Measurements from ENCODE around the gene ZNF790. TPM values are rescaled to one million over a fixed set of nuclear protein-coding genes. Genes with fewer than 3 reads are reported as not detected.
A peak's percentile ranks its signal among the peaks of the same experiment; 100 is the strongest.

The ZNF790 gene
- total RNA-seq, 1 donor from 2014 or later, result 11.5 TPM

DNA sequence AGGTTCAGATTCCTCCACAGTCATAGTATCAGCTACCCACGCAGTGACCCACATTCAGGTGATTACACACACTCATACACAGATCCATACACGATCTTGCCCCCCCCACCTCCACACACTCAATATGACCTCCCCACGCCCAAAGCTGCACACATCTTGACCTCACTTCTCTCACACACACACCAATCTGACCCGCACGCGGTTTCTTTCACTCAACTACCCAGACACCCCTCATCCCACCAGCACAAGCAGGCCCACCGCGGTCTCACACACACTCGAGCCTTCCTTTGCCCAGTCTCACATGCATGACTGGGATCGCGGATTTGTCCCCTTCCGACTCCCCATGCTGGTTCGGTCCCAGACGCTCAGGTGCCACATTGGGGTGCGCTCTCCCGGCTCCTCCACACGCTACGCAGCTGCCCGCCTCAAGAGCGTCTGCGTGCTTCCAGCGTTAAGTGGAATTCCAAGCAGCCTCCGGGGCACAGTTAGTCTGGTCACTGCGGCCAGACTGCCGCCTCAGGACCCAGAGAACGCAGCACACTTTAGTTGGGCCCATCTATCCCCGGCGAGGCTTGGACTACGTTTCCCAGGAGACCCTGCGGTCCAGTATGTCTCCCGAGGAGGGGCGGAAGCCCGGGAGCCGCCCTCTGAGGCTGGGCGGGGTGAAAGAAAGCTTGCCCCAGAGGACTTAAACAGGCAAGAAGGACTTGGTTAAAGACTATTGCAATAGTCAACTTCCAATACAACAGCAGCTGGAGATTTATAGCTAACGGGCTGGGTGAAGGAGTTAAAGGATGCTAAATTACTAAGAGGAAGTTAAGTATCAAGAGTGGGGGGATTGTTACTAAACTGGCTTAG, 11.7 kb upstream of the ZNF790 start:
- no peak overlapping the region for H3K27ac Mint-ChIP-seq
- peaks cover 2% of the 10 kb centered on the region for H3K9me3 Mint-ChIP-seq
- H3K27me3 Mint-ChIP-seq, result no peaks in the 10 kb centered on the region
- H3K36me3 Mint-ChIP-seq (ENCODE audit: low read depth), result peaks cover 41% of the 10 kb centered on the region
- ATAC-seq (ENCODE audit: low read depth) (peak; percentile 89), DNase-seq (peak; percentile 79)
- TF ChIP-seq CTCF (IDR thresholded peaks at IDR 0.05), result no peak
- no peak overlapping the region for H3K4me3 Mint-ChIP-seq
- POLR2A ChIA-PET, result interaction anchor here (0.6 to 2.8 kb wide), 31 partner anchors 9 to 1076 kb away, joined by 3 to 75 read pairs (median 5); partner anchors contain the start of genes CAPNS1, ZFP14, ZNF146 and ZNF260
- CTCF ChIA-PET, result interaction anchor here (0.9 to 1.3 kb wide), 3 partner anchors 11 to 77 kb away, joined by 3 to 4 read pairs (median 4); partner anchors contain the start of genes ZNF790 and ZNF850
- intact Hi-C loops (cut with micrococcal nuclease), result loop anchor here (1.0 to 5.0 kb wide), 15 partner anchors 12 to 635 kb away; partner anchors contain the start of genes ZFP14, ZNF146, ZNF260 and ZNF420
- H3K4me1 Mint-ChIP-seq, result peaks cover 9% of the 10 kb centered on the region

GRCh38 chr19:36847968-36848367, 9.8 kb upstream of the ZNF790 start:
- Mint-ChIP-seq H3K36me3 (ENCODE audit: low read depth) (peaks cover 36% of the 10 kb centered on the region), H3K4me3 (peak overlapping the region; percentile 72), H3K4me1 (peaks cover 7% of the 10 kb centered on the region), H3K27ac (no peak overlapping the region), H3K27me3 (no peaks in the 10 kb centered on the region), H3K9me3 (peaks cover 7% of the 10 kb centered on the region)
- DNase-seq (no peak), ATAC-seq (ENCODE audit: low read depth) (no peak)
- POLR2A ChIA-PET, result interaction anchor here (1.5 kb wide), 1 partner anchor 51 kb away, joined by 7 read pairs; no protein-coding TSS in a partner anchor
- CTCF ChIA-PET, result no interaction called here
- TF ChIP-seq CTCF (IDR thresholded peaks at IDR 0.05), result no peak
- intact Hi-C loops (cut with micrococcal nuclease), result no loop called here

GRCh38 chr19:36838784-36839324, 667 bp upstream of the ZNF790 start:
- ATAC-seq (ENCODE audit: low read depth) (no peak), DNase-seq (no peak)
- H3K27me3 Mint-ChIP-seq, result no peaks in the 10 kb centered on the region
- H3K27ac Mint-ChIP-seq, result no peak overlapping the region
- ChIA-PET CTCF (interaction anchor here (1.2 kb wide), 1 partner anchor 11 kb away, joined by 3 read pairs; no protein-coding TSS in a partner anchor), POLR2A (interaction anchor here (0.8 to 3.2 kb wide), 6 partner anchors 11 to 350 kb away, joined by 3 to 75 read pairs (median 6); partner anchors contain the start of genes ZNF260, ZNF345, ZNF529 and ZNF566)
- no peak overlapping the region for H3K4me3 Mint-ChIP-seq
- H3K9me3 Mint-ChIP-seq, result peaks cover 19% of the 10 kb centered on the region
- no peak for TF ChIP-seq CTCF (IDR thresholded peaks at IDR 0.05)
- H3K4me1 Mint-ChIP-seq, result peaks cover 2% of the 10 kb centered on the region
- intact Hi-C loops (cut with micrococcal nuclease), result loop anchor here (1.0 to 5.0 kb wide), 9 partner anchors 11 to 628 kb away; partner anchors contain the start of genes ZFP14, ZNF345, ZNF382 and ZNF383
- peaks cover 42% of the 10 kb centered on the region for H3K36me3 Mint-ChIP-seq (ENCODE audit: low read depth)

DNA sequence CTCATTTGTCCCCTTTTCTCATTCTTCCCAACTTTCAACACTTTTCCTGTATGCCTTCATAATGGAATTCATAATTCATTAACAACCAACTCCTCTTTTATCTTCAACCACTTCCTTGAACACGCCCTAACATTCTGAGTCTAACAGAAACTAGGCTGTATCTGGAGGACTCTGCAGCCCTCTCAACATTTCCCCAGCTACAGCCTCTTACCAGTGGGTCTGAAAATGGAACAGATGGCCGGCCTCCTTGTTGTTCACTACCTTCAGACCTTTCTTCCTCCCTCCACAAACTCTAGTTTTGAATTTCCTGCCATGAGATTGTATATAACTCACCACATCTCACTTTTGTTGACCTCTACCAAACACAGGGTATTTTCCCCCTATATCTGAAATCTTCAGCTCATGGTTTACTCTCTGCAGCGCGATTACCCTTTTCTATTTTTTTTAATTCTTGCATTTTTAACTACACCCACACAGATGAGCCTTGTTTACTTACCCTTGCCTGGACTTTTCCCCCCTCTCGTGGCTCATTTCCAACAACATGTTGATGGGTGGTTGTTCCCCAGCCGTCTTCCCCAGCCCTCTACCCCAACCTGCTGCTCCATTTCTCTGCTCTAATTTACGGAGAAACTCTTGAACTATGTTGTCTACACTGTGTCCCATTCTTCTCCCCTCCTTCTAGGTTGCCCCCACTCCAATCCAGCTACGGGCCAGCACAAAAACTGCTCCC, 846 bp downstream of the ZNF790 start:
- ATAC-seq (ENCODE audit: low read depth), result no peak
- H3K4me3 Mint-ChIP-seq, result no peak overlapping the region
- H3K4me1 Mint-ChIP-seq, result peaks cover 2% of the 10 kb centered on the region
- peaks cover 22% of the 10 kb centered on the region for H3K9me3 Mint-ChIP-seq
- CTCF ChIA-PET, result interaction anchor here (0.7 to 1.6 kb wide), 2 partner anchors 13 to 137 kb away, joined by 3 to 4 read pairs; partner anchors contain the start of gene ZNF345
- peaks cover 48% of the 10 kb centered on the region for H3K36me3 Mint-ChIP-seq (ENCODE audit: low read depth)
- POLR2A ChIA-PET, result interaction anchor here (0.6 to 3.2 kb wide), 11 partner anchors 9 to 843 kb away, joined by 3 to 75 read pairs (median 5); partner anchors contain the start of genes ZNF345, ZNF383, ZNF529 and ZNF566
- intact Hi-C loops (cut with micrococcal nuclease), result loop anchor here (5.0 kb wide), 3 partner anchors 380 to 630 kb away; partner anchors contain the start of genes ZFP14, ZNF383, ZNF569 and ZNF570
- no peak for TF ChIP-seq CTCF (IDR thresholded peaks at IDR 0.05)
- DNase-seq, result no peak
- H3K27me3 Mint-ChIP-seq, result no peaks in the 10 kb centered on the region
- H3K27ac Mint-ChIP-seq, result no peak overlapping the region
